IMR-90 (cell line): ENCODE results near the gene SLC6A3. TPM values are rescaled to one million over a fixed set of nuclear protein-coding genes. Genes with fewer than 3 reads are reported as not detected.

Experiments used
- ATAC-seq: fragments of 200-7000 bp; cut with Tn5 transposase; 2 replicates; pipeline ENCODE4 v1.9.1; 2020; ENCODE audit warnings: low read depth, mild to moderate bottlenecking, moderate library complexity
- BruUV-seq: library from RNA; stranded (reverse); fragments of 400-500 nt; replicated peaks from 2 replicates; lab custom pipeline; 2021; lab: Mats Ljungman, UMichigan
- CTCF ChIA-PET: fragments of 300-600 bp; formaldehyde crosslinking; extraction: SDS; loops from one replicate; lab custom pipeline; 2021; ENCODE audit warnings: antibody characterized with exemption; lab: Yijun Ruan, JAX
- POLR2A ChIA-PET: fragments of 300-600 bp; sonication (Branson Sonifier 250); formaldehyde crosslinking; loops from one replicate; lab custom pipeline; 2022; ENCODE audit warnings: antibody characterized with exemption; ENCODE audit not compliant: unreplicated experiment; lab: Charles Lee
- DNase-seq: peaks from one replicate; pipeline ENCODE4 v3.0.0; 2013
- H2AFZ ChIP-seq: replicated peaks from 2 replicates; pipeline ENCODE3; 2013; ENCODE audit warnings: low read length, mild to moderate bottlenecking; ENCODE audit not compliant: poor library complexity
- H2AK5ac ChIP-seq: 2 replicates; pipeline ENCODE4 v1.6.1; 2013; ENCODE audit warnings: low read depth, low read length, inconsistent platforms
- H2AK9ac ChIP-seq: replicated peaks from 2 replicates; pipeline ENCODE3; 2013; ENCODE audit warnings: mild to moderate bottlenecking, low read depth, low read length, moderate library complexity; ENCODE audit not compliant: poor library complexity
- H2BK120ac ChIP-seq: 2 replicates; pipeline ENCODE4 v1.6.1; 2013; ENCODE audit warnings: low read depth, low read length, inconsistent platforms
- H2BK15ac ChIP-seq: 3 replicates; pipeline ENCODE4 v1.6.1; 2013; ENCODE audit warnings: low read depth, low read length, inconsistent platforms
- H2BK20ac ChIP-seq: 2 replicates; pipeline ENCODE4 v1.6.1; 2013; ENCODE audit warnings: low read depth, mild to moderate bottlenecking, inconsistent platforms, low read length, moderate library complexity
- H2BK5ac ChIP-seq: 2 replicates; pipeline ENCODE4 v1.6.1; 2013; ENCODE audit warnings: mild to moderate bottlenecking, low read depth, low read length, inconsistent platforms; ENCODE audit not compliant: poor library complexity, severe bottlenecking
- H3K14ac ChIP-seq: replicated peaks from 2 replicates; pipeline ENCODE4 v1.6.1; 2013; ENCODE audit warnings: low read depth, low read length, inconsistent platforms
- H3K18ac ChIP-seq: 2 replicates; pipeline ENCODE4 v1.6.1; 2013; ENCODE audit warnings: low read depth, low read length, control low read depth
- H3K23ac ChIP-seq: 2 replicates; pipeline ENCODE4 v1.6.1; 2013; ENCODE audit warnings: low read depth, low read length, inconsistent platforms
- H3K27ac ChIP-seq: 2 replicates; pipeline ENCODE4 v1.5.1; 2013; ENCODE audit warnings: mild to moderate bottlenecking, control low read depth, low read length; ENCODE audit not compliant: insufficient read depth
- H3K27me3 ChIP-seq: 2 replicates; pipeline ENCODE4 v1.6.1; 2013; ENCODE audit warnings: low read length; ENCODE audit not compliant: control insufficient read depth, insufficient read depth
- H3K36me3 ChIP-seq: 2 replicates; pipeline ENCODE4 v1.6.1; 2013; ENCODE audit warnings: low read length, mixed read lengths; ENCODE audit not compliant: control insufficient read depth, insufficient read depth
- H3K4ac ChIP-seq: 2 replicates; pipeline ENCODE4 v1.6.1; 2013; ENCODE audit warnings: low read depth, low read length, inconsistent platforms
- H3K4me1 ChIP-seq: 2 replicates; pipeline ENCODE4 v1.6.1; 2013; ENCODE audit warnings: low read length, mixed read lengths; ENCODE audit not compliant: control insufficient read depth, insufficient read depth
- H3K4me2 ChIP-seq: 2 replicates; pipeline ENCODE4 v1.6.1; 2013; ENCODE audit warnings: low read depth, mild to moderate bottlenecking, control low read depth, low read length, moderate library complexity
- H3K4me3 ChIP-seq: 2 replicates; pipeline ENCODE4 v1.5.1; 2013; ENCODE audit warnings: low read depth, mild to moderate bottlenecking, control low read depth, low read length, moderate library complexity; ENCODE audit not compliant: insufficient read depth
- H3K56ac ChIP-seq: 2 replicates; pipeline ENCODE4 v1.6.1; 2013; ENCODE audit warnings: low read length, inconsistent platforms; ENCODE audit not compliant: insufficient read depth; ENCODE audit errors: extremely low read depth
- H3K79me1 ChIP-seq, 2 experiments: 2 replicates each; pipeline ENCODE4 v1.6.1; 2013; ENCODE audit warnings: low read length in 2 of 2, inconsistent platforms in 1 of 2, low read depth in 1 of 2
- H3K9ac ChIP-seq: 2 replicates; pipeline ENCODE4 v1.6.1; 2013; ENCODE audit warnings: low read depth, low read length, control low read depth
- H3K9me1 ChIP-seq: 2 replicates; pipeline ENCODE4 v1.6.1; 2013; ENCODE audit warnings: low read length, inconsistent platforms; ENCODE audit not compliant: insufficient read depth
- H3K9me3 ChIP-seq: 2 replicates; pipeline ENCODE4 v1.6.1; 2013; ENCODE audit warnings: low read length; ENCODE audit not compliant: control insufficient read depth, insufficient read depth
- H4K20me1 ChIP-seq: 2 replicates; pipeline ENCODE4 v1.6.1; 2013; ENCODE audit warnings: low read length, inconsistent platforms; ENCODE audit not compliant: insufficient read depth
- H4K5ac ChIP-seq: 2 replicates; pipeline ENCODE4 v1.6.1; 2013; ENCODE audit warnings: mild to moderate bottlenecking, low read depth, low read length, control low read depth
- H4K8ac ChIP-seq, 2 experiments: 2 replicates each; pipeline ENCODE4 v1.6.1; 2013; ENCODE audit warnings: low read depth in 2 of 2, low read length in 2 of 2, control low read depth in 1 of 2, inconsistent platforms in 1 of 2
- H4K91ac ChIP-seq: 2 replicates; pipeline ENCODE4 v1.6.1; 2013; ENCODE audit warnings: low read depth, low read length, inconsistent platforms; ENCODE audit not compliant: insufficient read depth
- BHLHE40 ChIP-seq: fragments of 150-350 bp; IDR thresholded peaks from 2 replicates; pipeline ENCODE4 v1.6.1; 2016; ENCODE audit warnings: mild to moderate bottlenecking, low read depth, low read length
- CEBPB ChIP-seq: IDR thresholded peaks from 2 replicates; pipeline ENCODE4 v1.6.1; 2012; ENCODE audit warnings: low read depth, low read length, improper control_type of control experiment
- CHD1 ChIP-seq: IDR thresholded peaks from 2 replicates; pipeline ENCODE4 v1.6.1; 2012; ENCODE audit warnings: low read depth, low read length, improper control_type of control experiment
- ELK1 ChIP-seq: fragments of 150-350 bp; IDR thresholded peaks from 2 replicates; pipeline ENCODE4 v1.6.1; 2016; ENCODE audit warnings: low read depth, mild to moderate bottlenecking, low read length, moderate library complexity, borderline replicate concordance
- FOS ChIP-seq: fragments of 150-350 bp; IDR thresholded peaks from 2 replicates; pipeline ENCODE4 v1.6.1; 2016; ENCODE audit warnings: low read depth, low read length
- MAFK ChIP-seq: IDR thresholded peaks from 2 replicates; pipeline ENCODE4 v1.6.1; 2012; ENCODE audit warnings: low read depth, low read length, improper control_type of control experiment
- MAZ ChIP-seq: IDR thresholded peaks from 2 replicates; pipeline ENCODE4 v1.6.1; 2012; ENCODE audit warnings: low read depth, mild to moderate bottlenecking, low read length, improper control_type of control experiment, moderate library complexity, borderline replicate concordance
- MXI1 ChIP-seq: IDR thresholded peaks from 2 replicates; pipeline ENCODE4 v1.6.1; 2012; ENCODE audit warnings: low read depth, mild to moderate bottlenecking, low read length, moderate library complexity, borderline replicate concordance
- NFE2L2 ChIP-seq: fragments of 150-350 bp; IDR thresholded peaks from 2 replicates; pipeline ENCODE4 v1.6.1; 2016; ENCODE audit warnings: low read depth, mild to moderate bottlenecking, low read length
- POLR2A ChIP-seq: IDR thresholded peaks from 2 replicates; pipeline ENCODE4 v1.6.1; 2012; ENCODE audit warnings: mild to moderate bottlenecking, low read depth, low read length
- RAD21 ChIP-seq: IDR thresholded peaks from 2 replicates; pipeline ENCODE4 v1.6.1; 2012; ENCODE audit warnings: low read length, improper control_type of control experiment
- RCOR1 ChIP-seq: IDR thresholded peaks from 2 replicates; pipeline ENCODE4 v1.6.1; 2012; ENCODE audit warnings: mild to moderate bottlenecking, low read length, improper control_type of control experiment; ENCODE audit not compliant: insufficient replicate concordance
- RFX5 ChIP-seq: IDR thresholded peaks from 2 replicates; pipeline ENCODE4 v1.8.0; 2012; ENCODE audit warnings: low read depth, mild to moderate bottlenecking, low read length, moderate library complexity
- SMC3 ChIP-seq: fragments of 150-350 bp; IDR thresholded peaks from 2 replicates; pipeline ENCODE4 v1.6.1; 2016; ENCODE audit warnings: low read depth, mild to moderate bottlenecking, antibody characterized with exemption, low read length, moderate library complexity
- USF2 ChIP-seq: fragments of 150-350 bp; IDR thresholded peaks from 2 replicates; pipeline ENCODE4 v1.6.1; 2017; ENCODE audit warnings: mild to moderate bottlenecking, antibody characterized with exemption, low read length, low read depth
- WGBS, 2 experiments: methylation state at CpG; one replicate each; pipeline versions ENCODE4 v1.1.5 to v1.1.7; 2013; ENCODE audit warnings: missing lambda C conversion rate in 2 of 2; ENCODE audit not compliant: insufficient read length in 1 of 2; ENCODE audit errors: extremely low coverage in 2 of 2; 5-methylcytosine and 5-hydroxymethylcytosine counted together
- dilution Hi-C: fragments of 300-500 bp; cut with HindIII; formaldehyde crosslinking; loops from one replicate; pipeline ENCODE4 v1.14.3; 2018; ENCODE audit warnings: low sequenced_read_pairs; ENCODE audit not compliant: unreplicated experiment
- in situ Hi-C: fragments of 300-500 bp; cut with MboI; formaldehyde crosslinking; loops from 3 replicates; pipeline ENCODE4 v1.14.3; 2019; ENCODE audit warnings: low sequenced_read_pairs, inconsistent platforms, mixed read lengths
- intact Hi-C: fragments of 100-400 bp; cut with micrococcal nuclease; formaldehyde crosslinking; loops from 2 replicates; pipeline ENCODE4 v1.10.0; 2022
- polyA plus RNA-seq, 3 experiments: library from polyadenylated mRNA; depleted of rRNA; stranded (reverse); fragments of >200 nt; gene quantifications; 2 replicates each; pipeline ENCODE4 v1.2.3, GENCODE V29; 2012; ENCODE audit warnings: low replicate concordance in 1 of 3
- total RNA-seq: library from RNA; depleted of rRNA; stranded (reverse); fragments of >200 nt; gene quantifications from 2 replicates; pipeline ENCODE4 v1.2.3, GENCODE V29; 2012
- TF ChIP-seq, protein P1 (sequence below): conservative IDR thresholded peaks from 2 replicates; pipeline ENCODE4 v1.5.1; 2012; ENCODE audit warnings: mild to moderate bottlenecking, low read depth, low read length, improper control_type of control experiment

SLC6A3 gene
- total and polyA plus RNA-seq, 2 of the 4 experiments (the other 2 are of a cell fraction) = not detected

GRCh38 chr5:1378096-1378495 lies 67.1 kb downstream of the SLC6A3 start:
- DNase-seq (no peak), ATAC-seq (no peak)
- H4K20me1 ChIP-seq = no peaks in the 10 kb centered on the region; the same call in 1 of the 2 replicates
- no peak overlapping the region for H3K9ac ChIP-seq
- H2AFZ ChIP-seq = no peak overlapping the region
- no peak overlapping the region for H2BK120ac ChIP-seq
- intact Hi-C loops = no loop called here
- no peaks in the 10 kb centered on the region for H3K36me3 ChIP-seq
- H3K4me2 ChIP-seq = no peak overlapping the region
- no peak overlapping the region for H2BK15ac ChIP-seq
- H4K8ac ChIP-seq = no peak overlapping the region
- no peak overlapping the region for H3K4me3 ChIP-seq
- WGBS, 2 experiments = 75% methylated on average over 14 of the region's 18 CpGs; no CpG with 5 or more reads in 1 of the 2 experiments
- no peak overlapping the region for H2AK9ac ChIP-seq
- H2AK5ac ChIP-seq = no peak overlapping the region
- no peak overlapping the region for H3K23ac ChIP-seq
- no peaks in the 10 kb centered on the region for H3K79me1 ChIP-seq
- dilution Hi-C loops = no loop called here
- H2BK20ac ChIP-seq = no peak overlapping the region
- no peak overlapping the region for H3K4ac ChIP-seq
- H2BK5ac ChIP-seq = no peak overlapping the region
- H3K9me3 ChIP-seq = peaks cover 3% of the 10 kb centered on the region; the same call in 1 of the 2 replicates
- no peaks in the 10 kb centered on the region for H3K4me1 ChIP-seq
- ChIA-PET CTCF (no interaction called here), POLR2A (no interaction called here)
- TF ChIP-seq RAD21 (no peak), BHLHE40 (no peak), POLR2A (no peak), SMC3 (no peak), RFX5 (no peak), MAFK (no peak), RCOR1 (no peak), FOS (no peak), USF2 (no peak), CHD1 (no peak), MXI1 (no peak), ELK1 (no peak), CEBPB (no peak), MAZ (no peak), NFE2L2 (no peak)
- TF ChIP-seq, protein P1, sequence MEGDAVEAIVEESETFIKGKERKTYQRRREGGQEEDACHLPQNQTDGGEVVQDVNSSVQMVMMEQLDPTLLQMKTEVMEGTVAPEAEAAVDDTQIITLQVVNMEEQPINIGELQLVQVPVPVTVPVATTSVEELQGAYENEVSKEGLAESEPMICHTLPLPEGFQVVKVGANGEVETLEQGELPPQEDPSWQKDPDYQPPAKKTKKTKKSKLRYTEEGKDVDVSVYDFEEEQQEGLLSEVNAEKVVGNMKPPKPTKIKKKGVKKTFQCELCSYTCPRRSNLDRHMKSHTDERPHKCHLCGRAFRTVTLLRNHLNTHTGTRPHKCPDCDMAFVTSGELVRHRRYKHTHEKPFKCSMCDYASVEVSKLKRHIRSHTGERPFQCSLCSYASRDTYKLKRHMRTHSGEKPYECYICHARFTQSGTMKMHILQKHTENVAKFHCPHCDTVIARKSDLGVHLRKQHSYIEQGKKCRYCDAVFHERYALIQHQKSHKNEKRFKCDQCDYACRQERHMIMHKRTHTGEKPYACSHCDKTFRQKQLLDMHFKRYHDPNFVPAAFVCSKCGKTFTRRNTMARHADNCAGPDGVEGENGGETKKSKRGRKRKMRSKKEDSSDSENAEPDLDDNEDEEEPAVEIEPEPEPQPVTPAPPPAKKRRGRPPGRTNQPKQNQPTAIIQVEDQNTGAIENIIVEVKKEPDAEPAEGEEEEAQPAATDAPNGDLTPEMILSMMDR = no peak
- no peak overlapping the region for H4K5ac ChIP-seq
- H3K27me3 ChIP-seq = peaks cover 28% of the 10 kb centered on the region
- H3K14ac ChIP-seq = no peak overlapping the region
- no TSS peak for BruUV-seq
- H4K91ac ChIP-seq = no peak overlapping the region
- H3K18ac ChIP-seq = no peak overlapping the region
- no peaks in the 10 kb centered on the region; the same call in 1 of the 2 replicates for H3K9me1 ChIP-seq
- in situ Hi-C loops = no loop called here
- H3K56ac ChIP-seq = no peak overlapping the region
- H3K27ac ChIP-seq = no peak overlapping the region
